ENCODE results near the gene TP53BP1.

Gene TP53BP1

DNA sequence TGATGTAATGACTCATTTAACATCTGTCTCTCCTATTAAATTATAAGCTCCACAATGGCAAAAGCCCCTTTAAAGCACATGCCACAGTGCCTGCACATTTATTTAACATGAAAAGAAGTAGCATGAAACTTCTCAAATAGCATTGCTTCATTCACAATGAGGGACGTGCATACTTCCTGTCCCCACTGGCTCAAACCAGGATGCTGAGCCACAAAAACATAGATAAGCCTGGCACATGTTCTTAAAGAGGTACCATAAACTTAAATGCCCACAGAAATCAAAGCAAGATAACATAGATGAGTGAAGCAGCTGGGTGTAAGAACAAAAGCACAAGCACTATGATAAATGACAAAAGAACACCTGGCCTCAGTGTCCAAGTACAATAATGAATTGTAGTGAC is 3.8 kb downstream of the TP53BP1 start:
- DNase-seq (ENCODE audit: low read depth in 2 of 2): no peak

DNA sequence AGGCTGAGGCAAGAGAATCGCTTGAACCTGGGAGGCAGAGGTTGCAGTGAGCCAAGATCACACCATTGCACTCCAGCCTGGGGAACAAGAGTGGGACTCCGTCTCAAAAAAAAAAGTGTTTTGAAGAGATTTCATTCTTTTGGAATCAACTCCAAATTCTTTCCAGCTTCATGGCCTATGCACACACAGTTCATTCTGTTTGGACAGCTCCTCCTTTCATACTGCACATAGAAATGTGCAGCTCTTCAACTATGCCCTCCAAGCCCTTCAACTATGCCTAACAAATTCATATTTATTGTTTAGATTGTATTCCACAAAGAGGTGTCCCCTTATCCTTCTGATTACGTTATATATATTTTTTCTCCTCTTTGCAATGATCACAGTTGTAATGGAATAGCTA is 4.2 kb downstream of the TP53BP1 start:
- DNase-seq (ENCODE audit: low read depth in 2 of 2): no peak

DNA sequence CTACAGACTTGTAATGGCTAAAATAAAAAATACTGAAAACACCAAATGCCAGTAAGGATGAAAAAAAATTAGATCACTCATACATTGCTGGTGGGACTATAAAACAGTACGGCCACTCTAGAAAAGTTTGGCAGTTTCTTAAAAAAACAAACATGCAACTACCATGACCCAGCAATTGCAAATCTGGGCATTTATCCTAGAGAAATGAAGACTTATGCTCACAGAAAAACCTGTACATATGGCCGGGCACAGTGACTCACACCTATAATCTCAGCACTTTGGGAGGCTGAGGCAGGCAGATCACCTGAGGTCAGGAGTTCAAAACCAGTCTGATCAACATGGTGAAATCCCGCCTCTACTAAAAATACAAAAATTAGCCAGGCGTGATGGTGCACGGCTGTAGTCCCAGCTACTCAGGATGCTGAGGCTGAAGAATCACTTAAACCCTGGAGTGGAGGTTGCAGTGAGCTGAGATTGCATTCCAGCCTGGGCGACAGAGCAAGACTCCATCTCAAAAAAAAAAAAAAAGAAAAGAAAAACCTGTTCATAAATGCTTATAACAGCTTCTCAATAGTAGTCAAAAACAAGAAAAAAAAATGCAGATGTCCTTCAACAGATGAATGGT is 5.6 kb downstream of the TP53BP1 start:
- DNase-seq (ENCODE audit: low read depth in 2 of 2): no peak

DNA sequence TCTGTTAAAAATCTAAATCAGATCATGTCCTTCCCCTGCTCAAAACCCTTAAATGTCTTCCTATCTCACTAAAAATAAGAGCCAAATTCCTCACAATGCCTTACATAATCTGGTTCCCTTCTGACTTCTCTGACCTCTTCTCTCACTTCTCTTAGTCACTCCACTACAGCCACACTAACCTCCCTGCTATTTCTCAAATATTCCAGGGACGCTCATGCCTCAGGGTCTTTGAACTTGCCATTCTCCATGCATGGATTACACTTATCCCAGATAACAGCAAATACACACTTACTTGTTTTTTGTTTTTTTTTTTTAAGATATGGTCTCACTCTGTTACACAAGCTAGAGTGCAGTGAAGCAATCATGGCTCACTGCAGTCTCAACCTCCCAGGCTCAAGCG is 8.5 kb downstream of the TP53BP1 start:
- DNase-seq (ENCODE audit: low read depth in 2 of 2): no peak

DNA sequence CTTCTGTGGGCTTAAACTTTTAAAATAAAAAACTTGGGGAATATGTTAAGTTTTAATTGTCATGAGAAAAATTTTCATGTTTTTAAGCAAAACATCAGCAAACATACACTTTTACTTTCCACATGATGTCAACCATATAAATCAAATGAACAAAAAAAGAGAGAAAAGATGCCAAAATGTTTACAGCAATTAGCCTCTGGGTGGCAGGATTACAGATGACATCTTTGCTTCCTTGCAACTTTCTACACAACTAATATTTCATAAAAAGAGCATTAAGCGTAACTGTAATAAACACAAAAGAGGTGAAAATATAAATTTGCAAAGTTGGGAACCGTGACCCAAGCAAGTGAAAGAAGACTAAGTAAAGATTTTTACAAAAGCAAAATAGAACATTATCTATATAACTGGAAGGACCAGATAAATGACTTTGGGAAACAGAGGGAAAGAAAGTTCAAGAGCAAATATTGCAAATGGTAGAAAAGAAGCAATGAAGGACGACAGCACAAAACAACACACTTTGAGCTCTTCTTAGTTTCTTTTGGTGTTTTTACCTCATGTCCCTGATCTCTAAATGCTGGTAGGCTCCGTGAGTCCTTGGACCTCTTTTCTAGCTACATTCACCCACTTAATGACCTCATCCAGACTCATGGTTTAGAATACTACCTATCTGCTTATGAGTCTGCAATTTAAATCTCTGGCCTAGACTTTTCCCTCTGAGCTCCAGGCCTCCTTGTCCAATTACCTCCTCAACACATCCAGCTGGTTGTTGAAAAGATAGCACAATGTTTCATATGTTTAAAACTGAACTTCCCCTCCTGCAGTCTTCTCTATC is 9.4 kb downstream of the TP53BP1 start:
- no peak for DNase-seq (ENCODE audit: low read depth in 2 of 2)

DNA sequence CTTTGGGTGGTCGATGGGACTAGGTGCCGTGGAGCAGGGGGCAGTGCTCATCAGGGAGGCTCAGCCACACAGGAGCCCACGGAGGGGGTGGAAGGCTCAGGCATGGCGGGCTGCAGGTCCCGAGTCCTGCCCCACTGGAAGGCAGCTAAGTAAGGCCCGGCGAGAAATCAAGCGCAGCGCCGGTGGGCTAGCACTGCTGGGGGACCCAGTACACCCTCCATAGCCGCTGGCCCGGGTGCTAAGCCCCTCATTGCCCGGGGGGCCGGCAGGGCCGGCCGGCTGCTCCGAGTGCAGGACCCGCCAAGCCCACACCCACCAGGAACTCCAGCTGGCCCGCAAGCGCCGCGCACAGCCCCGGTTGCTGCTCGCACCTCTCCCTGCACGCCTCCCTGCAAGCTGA is 19.1 kb downstream of the TP53BP1 start:
- DNase-seq (ENCODE audit: low read depth in 2 of 2): no peak

DNA sequence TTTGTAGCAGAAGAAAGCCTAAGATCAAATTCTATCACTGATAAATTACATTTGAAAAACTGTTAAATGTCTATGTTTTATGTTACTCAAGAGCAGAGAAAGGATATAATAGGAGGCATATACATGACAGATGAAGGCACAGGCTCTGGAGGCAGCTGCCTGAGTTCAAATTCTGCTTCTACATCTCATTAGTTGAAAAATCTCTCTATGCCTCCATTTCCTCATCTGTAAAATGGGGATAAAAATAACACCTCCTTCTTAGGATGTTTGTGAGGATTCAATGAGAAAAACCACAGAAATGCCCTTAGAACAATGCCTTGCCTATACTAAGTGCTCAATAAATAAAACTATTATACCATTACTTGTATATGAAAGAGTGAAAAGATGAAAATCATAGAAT is 21.0 kb downstream of the TP53BP1 start:
- no peak for DNase-seq (ENCODE audit: low read depth in 2 of 2)

DNA sequence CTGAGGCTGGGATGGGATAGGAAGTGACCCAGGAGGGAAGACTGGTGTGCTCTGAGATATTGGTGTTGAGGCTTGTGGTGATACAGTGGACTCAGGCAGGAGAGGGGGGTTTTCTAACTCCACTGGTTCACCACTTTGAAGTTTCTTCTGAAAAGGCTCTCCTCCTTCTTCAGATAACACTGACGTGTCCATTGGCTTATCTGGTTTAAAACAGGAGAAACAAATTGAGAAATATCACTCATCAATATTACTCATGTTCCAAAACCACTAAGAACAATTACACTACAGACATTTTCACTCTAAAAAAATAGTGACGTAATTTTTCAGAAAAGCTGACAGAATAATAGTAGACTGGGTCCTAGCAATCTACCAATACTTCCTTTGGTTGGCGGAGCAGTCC is 23.1 kb downstream of the TP53BP1 start:
- no peak for DNase-seq (ENCODE audit: low read depth in 2 of 2)

DNA sequence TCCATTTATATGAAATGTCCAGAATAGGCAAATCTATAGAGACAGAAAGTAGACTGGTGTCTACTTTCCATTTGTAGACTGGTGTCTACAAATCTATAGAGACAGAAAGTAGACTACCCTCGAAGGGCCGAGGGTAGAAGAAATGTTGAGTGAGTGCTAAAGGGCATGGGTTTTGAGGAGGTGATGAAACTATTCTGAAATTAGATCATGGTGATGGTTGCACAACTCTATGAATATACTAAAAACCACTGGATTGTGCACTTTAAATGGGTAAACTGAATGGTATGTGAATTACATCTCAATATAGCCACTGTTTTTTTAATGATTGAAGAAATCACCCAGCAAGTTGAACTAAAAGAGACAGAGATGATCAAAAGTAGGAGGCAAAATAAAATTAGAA is 27.9 kb downstream of the TP53BP1 start:
- no peak for DNase-seq (ENCODE audit: low read depth in 2 of 2)

DNA sequence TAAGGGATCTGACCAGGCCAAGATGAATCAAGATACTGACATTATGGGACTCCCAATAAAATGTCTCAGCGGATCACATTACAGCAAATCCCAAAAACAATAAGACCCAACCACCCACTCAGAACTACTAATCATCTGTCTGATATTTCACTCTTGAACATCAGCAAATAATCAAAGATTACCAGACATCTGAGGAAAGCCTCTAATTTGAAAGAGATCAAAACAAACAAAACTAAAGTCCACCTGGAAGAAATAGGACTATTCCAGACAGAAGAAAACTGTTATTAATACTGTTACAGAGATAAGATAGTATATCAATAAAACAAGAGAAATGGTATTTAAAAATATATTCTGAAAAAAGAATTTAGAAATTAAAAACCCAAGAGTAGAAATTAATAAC is 29.0 kb downstream of the TP53BP1 start:
- no peak for DNase-seq (ENCODE audit: low read depth in 2 of 2)

DNA sequence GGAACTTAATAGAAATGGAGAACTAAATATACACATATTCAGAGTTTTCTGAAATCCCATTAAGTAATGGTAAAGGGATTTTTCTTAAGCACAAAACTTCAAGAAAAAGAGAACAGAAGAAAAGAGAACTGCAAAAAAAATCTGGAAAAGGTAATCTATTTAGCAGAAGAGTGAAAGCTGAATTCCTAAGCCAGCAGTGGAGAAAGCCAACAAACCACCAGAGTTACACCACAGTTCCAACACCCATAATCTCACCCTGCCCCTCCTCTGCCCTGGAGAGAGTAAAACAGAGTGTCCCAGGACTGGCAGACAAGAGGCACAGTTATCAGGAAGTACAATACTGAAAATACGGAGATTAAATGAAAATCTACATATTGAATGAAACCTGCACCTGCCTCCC is 29.4 kb downstream of the TP53BP1 start:
- no peak for DNase-seq (ENCODE audit: low read depth in 2 of 2)

DNA sequence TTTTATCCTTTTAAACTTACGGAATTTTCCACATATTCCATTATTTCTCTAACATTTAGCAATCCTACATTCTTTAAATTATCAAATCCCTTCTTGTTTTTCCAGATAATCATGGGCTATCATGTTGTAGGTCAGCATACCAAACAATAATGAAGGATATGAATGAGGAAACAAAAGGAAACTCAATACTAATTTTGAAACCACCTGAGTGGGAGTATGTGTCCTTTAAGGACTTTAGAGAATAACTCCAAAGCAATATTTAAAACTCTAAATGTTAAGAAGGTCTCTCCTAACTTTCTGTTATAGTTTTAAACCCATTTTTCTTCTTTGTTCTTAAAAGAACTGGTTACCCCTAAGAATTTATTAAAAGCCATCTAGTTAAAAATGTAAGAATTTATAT is 43.0 kb downstream of the TP53BP1 start:
- DNase-seq (ENCODE audit: low read depth in 2 of 2): no peak

DNA sequence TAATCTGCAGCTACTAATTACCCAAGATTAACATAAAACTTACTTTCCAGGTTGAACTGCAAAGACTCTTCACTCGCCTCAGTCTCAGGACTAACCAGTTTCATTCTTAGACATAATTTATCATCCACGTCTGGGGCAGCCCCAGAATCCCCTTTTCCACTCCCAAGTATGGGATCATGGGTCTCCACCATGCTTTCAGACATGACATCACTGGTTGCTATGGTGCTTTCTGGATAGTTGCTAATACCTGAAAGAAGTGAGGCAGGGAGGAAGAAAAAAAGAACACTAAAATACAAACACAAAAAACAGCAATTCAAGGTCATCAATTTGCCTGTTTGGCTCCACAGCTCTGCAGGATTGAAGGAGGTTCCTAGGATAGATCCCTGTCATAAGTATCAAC is 46.6 kb downstream of the TP53BP1 start:
- DNase-seq (ENCODE audit: low read depth in 2 of 2): no peak

DNA sequence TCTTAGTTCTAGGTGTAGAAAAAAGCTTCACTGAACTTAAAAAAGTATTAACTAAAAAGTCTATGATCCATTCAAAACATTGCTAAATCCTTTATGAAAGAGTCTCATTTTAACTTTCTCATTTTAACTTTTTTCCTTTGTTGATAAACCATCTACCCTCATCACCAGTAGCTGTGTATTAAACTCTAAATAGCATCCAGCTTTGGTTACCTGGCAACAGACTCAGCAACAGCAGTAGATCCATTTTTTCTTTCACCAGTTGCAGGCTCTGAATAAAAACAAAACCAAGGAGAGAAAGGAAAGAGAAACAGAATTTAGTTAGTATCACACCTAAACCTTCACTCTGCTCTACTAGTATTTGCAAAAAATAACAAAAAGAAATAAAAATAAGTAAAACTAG is 51.6 kb downstream of the TP53BP1 start:
- DNase-seq (ENCODE audit: low read depth in 2 of 2): no peak

DNA sequence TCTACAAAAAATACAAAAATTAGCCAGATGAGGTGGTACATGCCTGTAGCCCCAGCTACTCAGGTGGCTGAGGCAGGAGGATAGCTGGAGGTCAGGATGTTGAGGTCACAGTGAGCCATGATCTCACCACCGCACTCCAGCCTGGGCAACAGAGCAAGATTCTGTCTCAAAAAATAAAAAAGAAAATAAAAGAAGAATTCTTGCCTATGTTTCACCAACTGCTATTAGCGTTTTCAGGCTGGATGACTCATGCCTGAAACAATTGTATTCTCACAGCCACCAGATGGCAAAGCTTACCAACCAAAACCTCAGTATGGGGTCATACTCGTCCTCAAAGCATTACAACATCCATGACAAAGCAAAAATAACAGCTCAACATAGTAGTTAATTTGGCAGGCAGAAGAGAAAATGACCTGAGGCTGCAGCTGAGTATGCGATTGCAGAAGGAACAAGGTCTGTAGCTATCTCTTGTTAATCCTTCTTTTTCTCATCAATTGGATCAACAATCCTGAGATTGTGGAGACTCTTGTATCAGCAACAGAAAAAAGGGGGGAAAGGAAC is 52.2 kb downstream of the TP53BP1 start:
- peak in 1 of 2 donors; percentile 12 for DNase-seq (ENCODE audit: low read depth in 2 of 2)

DNA sequence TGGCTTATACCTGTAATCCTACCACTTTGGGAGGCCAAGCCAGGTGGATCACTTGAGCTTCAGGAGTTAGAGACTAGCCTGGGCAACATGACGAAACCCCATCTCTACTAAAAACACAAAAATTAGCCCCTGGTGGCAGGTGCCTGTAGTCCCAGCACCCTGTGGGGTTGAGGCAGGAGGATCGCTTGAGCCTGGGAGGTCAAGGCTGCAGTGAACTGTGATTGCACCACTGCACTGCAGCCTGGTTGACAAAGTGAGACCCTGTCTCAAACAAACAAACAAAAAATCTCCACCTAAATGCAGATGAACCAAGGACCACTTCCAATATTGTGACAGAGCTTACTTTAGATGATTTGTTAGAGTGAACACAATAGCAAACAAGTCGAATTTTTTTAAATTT is 53.7 kb downstream of the TP53BP1 start:
- DNase-seq (ENCODE audit: low read depth in 2 of 2): no peak

DNA sequence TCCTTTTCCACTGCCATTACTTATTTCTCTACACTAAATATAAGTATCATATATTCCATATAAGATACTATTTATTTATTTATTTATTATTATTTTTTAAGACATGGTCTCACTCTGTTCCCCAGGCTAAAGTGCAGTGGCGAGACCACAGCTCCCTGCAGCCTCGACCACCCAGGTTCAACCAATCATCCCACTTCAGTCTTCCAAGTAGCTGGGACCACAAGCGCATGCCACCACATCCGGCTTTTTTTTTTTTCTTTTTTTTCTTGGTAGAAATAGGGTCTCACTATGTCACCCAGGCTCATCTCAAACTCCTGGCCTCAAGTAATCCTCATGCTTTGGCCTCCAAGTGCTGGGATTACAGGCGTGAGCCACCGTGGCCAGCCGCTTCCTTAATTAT is 56.6 kb downstream of the TP53BP1 start:
- DNase-seq (ENCODE audit: low read depth in 2 of 2): no peak

DNA sequence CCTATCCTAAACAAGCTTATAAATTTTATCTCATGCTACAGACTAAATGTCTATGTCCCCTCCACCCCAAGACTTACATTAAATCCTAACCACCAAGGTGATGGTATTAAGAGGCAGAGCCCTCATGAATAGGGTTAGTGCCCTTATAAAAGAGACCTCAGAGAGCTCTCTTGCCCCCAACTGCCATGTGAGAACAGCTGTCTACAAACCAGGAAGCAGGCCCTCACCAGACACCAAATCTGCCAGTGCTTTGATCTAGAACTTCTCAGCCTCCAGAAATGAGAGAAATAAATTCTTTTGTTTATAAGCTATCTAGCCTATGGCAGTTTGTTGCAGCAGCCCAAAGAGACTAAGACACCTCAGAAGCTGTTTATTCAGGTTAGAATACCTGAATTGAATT is 58.5 kb downstream of the TP53BP1 start:
- no peak for DNase-seq (ENCODE audit: low read depth in 2 of 2)

DNA sequence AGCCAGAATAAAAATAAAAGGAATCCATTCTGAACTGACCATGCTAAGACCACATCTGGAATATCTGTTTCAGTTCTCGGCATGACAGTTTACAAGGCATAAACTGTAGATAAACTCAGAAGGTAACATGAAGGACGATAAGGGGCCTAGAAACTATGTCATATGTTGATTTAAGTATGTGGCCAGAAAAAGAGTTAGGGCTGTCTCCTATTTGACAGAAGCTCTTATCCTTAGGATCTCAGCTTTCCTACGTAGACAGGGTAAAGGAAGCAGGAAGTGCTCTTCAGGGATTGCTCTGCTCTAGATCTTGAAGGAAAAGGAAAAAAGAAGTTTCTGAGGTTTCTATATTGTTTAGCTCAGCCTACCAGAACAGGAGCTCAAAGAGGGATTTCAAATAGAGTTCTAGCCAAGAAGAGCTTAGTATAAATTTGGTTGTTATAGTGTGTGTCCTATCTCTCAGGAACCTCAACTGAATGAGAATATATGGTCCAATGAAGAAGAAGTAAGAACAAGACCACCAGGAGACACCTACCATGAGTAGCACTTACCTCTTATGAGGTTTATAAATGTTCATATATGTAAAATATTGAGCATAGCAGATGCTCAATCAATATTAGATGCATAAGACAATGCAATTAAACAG is 59.2 kb downstream of the TP53BP1 start:
- DNase-seq (ENCODE audit: low read depth in 2 of 2): no peak

DNA sequence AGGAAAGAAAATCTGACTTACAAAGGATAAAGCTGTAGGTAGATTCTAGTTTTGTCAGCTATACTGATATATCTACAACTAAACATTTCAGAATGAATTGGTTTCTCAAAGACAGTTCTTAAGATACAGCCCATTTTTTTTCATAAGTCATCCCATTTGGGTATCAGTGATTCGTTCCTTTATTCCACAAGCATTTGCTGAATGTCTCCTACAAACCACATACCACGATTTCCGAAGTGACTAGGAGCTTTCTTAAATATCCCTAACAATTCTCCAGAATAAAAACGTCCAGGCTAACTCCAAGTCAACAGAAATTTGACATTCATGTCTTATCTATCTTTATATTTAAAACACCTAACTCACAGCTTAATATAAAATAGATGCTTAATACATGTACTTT is 59.8 kb downstream of the TP53BP1 start:
- no peak for DNase-seq (ENCODE audit: low read depth in 2 of 2)

DNA sequence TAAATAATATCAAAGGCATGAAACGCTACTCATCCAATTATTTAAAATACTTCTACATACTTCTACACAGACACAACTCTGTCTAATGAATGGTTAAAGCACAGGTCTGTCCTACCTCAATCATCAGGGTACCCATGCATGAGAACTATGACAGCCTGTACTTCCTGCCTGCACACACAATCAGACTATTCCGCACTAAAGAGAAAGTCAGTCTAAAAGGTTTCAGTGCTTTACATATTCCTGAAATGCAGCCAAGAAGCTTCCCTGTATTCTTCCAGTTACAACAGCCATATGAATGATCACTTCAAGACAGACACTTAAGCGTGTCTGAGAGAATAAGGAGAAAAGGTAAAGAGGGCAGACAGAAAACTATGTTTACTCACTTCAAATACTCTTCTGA is 63.3 kb downstream of the TP53BP1 start:
- DNase-seq (ENCODE audit: low read depth in 2 of 2): no peak

DNA sequence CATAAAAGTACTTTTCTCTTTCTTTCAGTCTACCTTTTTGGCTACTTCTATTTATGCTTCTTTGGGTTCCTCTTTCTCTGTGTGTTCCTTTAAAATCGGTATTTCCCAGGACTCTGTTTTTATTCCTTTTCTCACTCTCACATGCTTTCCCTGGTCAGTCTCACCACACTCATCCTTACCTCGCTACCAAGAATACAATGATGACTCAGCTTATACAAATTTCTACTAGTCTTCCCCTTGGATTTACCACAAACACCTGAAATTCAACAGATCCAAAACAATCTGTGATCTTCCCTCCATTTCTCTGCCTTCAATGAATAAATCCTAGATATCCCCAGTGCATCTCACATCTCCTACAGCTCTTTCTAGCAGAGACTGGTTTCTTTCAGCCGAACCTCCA is 69.2 kb downstream of the TP53BP1 start:
- no peak for DNase-seq (ENCODE audit: low read depth in 2 of 2)

DNA sequence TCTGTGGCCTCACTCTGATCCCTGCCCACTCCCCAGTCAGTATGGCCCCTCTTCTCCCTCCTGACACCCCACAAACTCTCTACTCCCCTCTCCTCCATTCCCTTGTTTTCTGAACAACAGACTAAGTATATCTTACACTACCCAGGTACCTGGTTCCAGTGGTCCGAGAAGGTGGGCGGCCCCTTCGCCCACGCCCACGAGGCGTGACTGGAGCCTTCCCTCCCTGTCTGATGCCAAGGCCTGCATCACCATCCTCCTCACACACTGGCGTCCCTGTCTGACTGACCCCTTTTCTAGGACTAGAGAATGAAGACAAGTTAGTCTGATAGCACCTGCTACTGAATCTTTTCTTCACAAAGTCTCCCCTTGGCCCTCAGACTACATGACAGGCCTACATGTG is 72.1 kb downstream of the TP53BP1 start:
- DNase-seq (ENCODE audit: low read depth in 2 of 2): no peak
